ENCODE results near the gene PIGX.
A peak's percentile ranks its signal among the peaks of the same experiment; 100 is the strongest.

PIGX gene

GRCh38 chr3:196711838-196712513, at the start of gene PIGX, which contains the start of gene CEP19:
Gene PIGX (plus strand): TSS chr3:196712377.
Gene CEP19 (minus strand): TSS chr3:196712250. CDS start chr3:196708657, 3,593 bp downstream.
- DNase-seq, result peak; percentile 97

DNA sequence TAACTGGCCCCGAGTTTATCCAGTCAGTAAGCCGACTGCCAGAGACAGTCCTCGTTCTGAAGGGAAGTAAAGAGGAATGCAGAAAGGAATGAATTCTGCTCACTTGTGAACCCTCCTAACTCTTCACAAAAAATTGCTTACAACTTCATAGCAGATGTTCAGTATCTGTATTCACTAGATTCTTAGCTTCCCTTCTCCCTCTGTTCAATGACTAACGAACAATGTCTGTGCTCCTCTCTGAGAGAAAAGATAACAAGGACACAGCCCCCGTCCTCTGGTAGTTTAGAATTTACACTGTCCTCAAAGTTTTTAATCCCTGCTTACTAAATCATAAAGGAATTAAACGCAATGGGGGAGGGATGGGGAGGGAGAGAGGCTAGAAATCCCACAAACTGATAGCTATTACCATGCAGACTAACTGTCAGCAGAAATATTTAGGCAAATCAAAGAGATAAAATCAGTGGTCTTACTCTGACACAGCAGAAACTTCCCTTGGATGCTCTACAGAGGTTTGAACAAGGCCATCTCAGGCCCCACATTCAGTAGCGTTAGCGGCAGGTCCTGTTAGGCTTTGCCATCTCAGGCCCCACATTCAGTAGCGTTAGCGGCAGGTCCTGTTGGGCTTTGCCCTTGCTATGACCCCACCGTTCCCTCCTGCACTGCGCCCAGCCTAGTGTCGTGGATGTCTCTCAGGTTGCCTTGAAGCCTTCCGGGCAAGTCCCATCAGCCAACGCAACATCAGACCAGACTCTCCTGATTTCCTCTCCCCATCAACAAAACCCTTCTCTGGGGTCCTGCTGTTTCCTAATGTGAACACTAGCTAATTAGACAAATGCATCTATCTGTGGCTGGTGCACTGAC, 49.2 kb upstream of the PIGX start:
- DNase-seq, result no peak

GRCh38 chr3:196666001-196666867, 45.9 kb upstream of the PIGX start:
- peak; percentile 85 for DNase-seq

GRCh38 chr3:196667056-196667825, 44.9 kb upstream of the PIGX start:
- no peak for DNase-seq

DNA sequence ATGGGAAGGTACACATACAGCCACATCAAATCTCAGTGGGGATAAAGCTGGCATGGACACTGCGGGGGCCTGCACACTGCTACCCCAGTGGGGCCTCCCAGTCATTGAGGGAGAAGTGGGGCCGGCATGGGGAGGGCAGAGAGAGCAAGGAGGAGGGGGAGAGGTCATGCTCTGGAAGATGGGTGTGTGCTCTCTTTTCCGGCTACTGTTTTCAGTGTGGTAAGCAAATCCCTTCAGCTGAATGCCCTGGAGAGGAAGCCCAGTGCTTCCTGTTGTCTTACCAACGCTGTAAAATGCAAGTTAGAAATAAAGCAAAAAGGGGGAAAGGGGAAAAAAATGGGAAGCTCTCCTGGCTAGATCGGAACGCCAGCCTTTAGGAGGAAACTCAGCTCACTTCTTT, 41.8 kb upstream of the PIGX start:
- no peak for DNase-seq

DNA sequence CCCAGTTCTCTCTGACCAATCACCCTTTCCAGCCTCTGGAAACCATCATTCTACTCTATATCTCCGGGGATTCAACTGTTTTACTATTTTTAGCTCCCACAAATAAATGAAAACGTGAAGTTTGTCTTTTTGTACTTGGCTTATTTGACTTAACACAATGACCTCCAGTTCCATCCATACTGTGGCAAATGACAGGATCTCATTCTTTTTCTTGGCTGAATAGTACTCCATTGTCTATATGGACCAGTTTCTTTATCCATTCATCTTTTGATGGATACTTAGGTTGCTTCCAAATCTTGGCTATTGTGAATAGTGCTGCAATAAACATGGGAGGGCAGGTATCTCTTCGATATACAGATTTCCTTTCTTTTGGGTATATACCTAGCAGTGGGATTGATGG, 38.5 kb upstream of the PIGX start:
- no peak for DNase-seq

GRCh38 chr3:196677353-196677752, 34.8 kb upstream of the PIGX start:
- DNase-seq, result no peak

GRCh38 chr3:196677931-196678330, 34.2 kb upstream of the PIGX start:
- no peak for DNase-seq

- peak; percentile 76 for DNase-seq
Observed at GRCh38 chr3:196684548-196685407, 27.4 kb upstream of the PIGX start.

GRCh38 chr3:196686436-196686835, 25.7 kb upstream of the PIGX start:
- DNase-seq, result no peak

- DNase-seq, result no peak
Observed at GRCh38 chr3:196688349-196688748, 23.8 kb upstream of the PIGX start.

DNA sequence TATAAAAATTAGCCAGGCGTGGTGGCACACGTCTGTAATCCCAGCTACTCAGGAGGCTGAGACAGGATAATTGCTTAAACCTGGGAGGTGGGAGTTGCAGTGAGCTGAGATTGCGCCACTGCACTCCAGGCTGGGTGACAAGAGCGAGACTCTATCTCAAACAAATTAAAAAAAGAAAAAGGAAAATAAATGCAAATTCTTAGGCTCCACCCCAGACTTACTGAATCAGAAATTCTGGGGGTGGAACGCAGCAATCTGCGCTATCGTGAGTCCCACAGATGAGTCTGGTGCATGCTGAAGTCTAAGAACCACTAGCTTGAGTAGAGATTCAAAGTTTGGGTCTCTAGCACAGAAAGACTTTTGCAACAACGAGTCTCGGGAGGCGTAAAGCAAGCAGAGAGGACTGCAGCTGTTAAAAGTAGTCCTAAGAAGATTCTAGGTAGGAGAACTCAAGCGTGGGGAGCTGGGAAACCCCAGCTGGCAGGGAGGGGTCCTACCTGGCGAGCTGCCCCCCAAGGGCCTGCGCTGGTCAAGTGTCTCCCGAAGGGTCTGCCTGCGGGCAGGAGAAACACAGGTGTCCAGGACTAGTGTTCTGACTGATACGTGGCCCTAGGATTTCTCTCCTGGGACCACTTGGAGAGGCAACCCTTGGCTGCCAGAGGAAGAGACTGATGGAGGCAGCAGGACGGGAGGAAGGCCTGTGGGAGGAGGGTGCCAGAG, 22.1 kb upstream of the PIGX start:
- no peak for DNase-seq

GRCh38 chr3:196691386-196691785, 20.8 kb upstream of the PIGX start:
- no peak for DNase-seq

GRCh38 chr3:196694202-196694638, 18.0 kb upstream of the PIGX start:
- DNase-seq, result no peak

DNA sequence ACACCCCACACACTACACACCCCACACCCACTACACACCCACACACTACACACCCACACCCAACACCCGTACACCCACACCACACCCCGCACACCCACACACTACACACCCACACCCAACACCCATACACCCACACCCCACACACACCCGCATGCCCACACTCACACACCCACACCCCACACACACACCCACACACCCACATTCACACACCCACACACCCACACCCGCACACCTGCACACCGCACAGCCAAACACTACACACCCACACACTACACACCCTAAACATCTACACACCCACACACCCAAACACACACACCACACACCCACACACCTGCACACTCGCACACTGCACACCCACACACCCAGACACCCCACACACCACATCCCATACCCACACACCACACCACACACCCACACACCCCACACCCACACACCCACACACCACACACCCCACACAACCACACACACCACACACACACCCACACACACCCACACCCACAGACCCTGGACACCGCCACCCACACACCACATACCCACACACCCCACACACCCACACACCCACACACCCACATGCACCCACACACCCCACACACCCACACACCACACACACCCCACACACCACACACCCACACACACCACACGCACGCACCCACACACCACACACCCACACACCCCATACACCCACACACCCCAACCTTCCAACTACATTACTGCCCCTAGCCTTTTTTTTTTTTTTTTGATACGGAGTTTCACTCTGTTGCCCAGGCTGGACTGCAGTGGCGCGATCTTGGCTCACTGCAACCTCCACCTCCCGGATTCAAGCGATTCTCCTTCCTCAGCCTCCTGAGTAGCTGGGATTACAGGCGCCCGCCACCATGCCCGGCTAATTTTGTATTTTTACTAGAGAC, 17.0 kb upstream of the PIGX start:
- DNase-seq, result no peak

DNA sequence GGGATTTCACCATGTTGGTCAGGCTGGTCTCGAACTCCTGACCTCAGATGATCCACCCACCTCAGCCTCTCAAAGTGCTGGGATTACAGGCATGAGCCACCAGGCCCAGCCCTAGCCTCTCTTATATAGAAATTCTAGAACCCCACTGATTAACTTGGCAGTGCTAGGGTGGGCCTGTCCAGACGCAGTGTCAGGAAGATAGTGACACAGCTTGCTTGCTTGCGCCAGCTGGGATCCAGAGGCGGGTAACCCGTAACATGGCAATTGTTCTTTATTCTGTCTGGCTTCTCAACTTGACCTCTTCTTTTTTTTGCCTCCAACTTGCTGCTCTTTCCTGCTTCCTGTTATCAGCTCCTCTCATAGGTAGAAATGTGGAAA, 16.3 kb upstream of the PIGX start:
- no peak for DNase-seq

GRCh38 chr3:196697270-196697669, 14.9 kb upstream of the PIGX start:
- DNase-seq, result no peak

GRCh38 chr3:196699749-196700148, 12.4 kb upstream of the PIGX start:
- DNase-seq, result no peak

DNA sequence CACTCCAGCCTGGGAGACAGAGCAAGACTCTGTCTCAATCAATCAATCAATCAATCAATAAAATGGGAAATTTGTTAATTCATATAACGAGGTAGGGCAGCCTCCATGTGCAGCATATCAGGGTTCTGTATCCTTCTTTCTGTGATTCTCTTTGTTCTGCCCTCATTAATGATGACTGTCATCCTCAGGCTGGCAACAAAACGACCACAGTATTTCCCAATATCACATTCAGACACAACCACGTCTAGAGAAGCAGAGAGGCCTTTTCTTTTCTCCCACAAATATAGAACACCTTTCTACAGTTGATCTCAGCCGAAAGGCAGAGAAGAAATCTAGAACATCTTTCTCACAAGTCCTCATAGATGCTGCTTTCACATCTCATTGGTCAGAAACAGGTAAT, 11.4 kb upstream of the PIGX start:
- no peak for DNase-seq

GRCh38 chr3:196706327-196706726, 5.8 kb upstream of the PIGX start:
- DNase-seq, result no peak
